Gastrocnemius medialis (tissue), 4 donors: Measurements from ENCODE around the gene KRT83.

ENCODE experiments used
- POLR2A ChIP-seq, 2 donors: fragments of 450-650 bp; IDR thresholded peaks; one replicate each; pipeline ENCODE4 v1.6.1; 2017; ENCODE audit warnings: antibody characterized with exemption in 2 of 2, mild to moderate bottlenecking in 2 of 2, moderate library complexity in 2 of 2
- TF ChIP-seq, protein P1 (sequence below), 5 experiments: fragments of 450-650 bp in 3 of 5; fragments of 200-600 bp in 2 of 5; sonication (generic) in 2 of 5; IDR thresholded peaks in 4 of 5; conservative IDR thresholded peaks in 1 of 5; 1 replicate in 4 of 5; 2 replicates in 1 of 5; pipeline ENCODE4 v1.5.1; 2016 to 2019; ENCODE audit warnings: antibody characterized with exemption in 5 of 5, mild to moderate bottlenecking in 3 of 5, moderate library complexity in 3 of 5

DNA sequence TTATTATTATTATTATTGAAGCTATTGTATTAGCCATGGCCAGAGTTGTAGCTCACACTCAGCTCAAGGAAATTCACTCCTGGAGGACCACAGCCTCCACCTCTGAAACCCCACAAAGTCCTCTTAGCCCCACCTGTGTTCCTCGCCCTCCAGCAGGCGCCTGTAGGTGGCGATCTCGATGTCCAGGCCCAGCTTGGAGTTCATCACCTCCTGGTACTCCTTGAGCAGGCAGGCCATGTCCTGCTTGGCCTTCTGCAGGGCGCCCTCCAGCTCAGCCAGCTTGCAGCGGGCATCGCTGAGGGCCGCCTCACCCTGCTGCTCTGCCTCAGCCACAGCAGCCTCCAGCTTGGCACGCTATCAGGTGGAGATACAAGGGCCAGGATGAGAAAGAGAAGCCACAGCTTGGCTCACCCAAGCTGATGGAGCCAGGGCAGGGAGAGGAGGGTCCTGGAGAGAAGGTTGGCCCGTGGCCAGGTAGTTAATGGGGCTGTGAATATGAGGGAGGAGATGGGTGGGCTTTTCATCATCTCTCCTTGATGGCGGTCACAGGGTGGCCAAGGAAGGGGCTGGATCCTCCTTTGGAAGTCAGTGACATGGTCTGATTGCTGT, 41.0 kb upstream of the KRT83 start:
- no peak for TF ChIP-seq POLR2A (IDR thresholded peaks at IDR 0.05)
- TF ChIP-seq, protein P1, sequence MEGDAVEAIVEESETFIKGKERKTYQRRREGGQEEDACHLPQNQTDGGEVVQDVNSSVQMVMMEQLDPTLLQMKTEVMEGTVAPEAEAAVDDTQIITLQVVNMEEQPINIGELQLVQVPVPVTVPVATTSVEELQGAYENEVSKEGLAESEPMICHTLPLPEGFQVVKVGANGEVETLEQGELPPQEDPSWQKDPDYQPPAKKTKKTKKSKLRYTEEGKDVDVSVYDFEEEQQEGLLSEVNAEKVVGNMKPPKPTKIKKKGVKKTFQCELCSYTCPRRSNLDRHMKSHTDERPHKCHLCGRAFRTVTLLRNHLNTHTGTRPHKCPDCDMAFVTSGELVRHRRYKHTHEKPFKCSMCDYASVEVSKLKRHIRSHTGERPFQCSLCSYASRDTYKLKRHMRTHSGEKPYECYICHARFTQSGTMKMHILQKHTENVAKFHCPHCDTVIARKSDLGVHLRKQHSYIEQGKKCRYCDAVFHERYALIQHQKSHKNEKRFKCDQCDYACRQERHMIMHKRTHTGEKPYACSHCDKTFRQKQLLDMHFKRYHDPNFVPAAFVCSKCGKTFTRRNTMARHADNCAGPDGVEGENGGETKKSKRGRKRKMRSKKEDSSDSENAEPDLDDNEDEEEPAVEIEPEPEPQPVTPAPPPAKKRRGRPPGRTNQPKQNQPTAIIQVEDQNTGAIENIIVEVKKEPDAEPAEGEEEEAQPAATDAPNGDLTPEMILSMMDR (IDR thresholded peaks at IDR 0.05 in 4 of 5, conservative IDR thresholded peaks at IDR 0.05 in 1 of 5) = no peak
